H1 (cell line): Measurements from ENCODE around the gene NUDT19.

Source experiments
- EGR1 ChIP-seq: IDR thresholded peaks from 2 replicates; pipeline ENCODE4 v1.6.1; 2011; ENCODE audit warnings: low read depth, low read length, borderline replicate concordance
- EP300 ChIP-seq, 2 experiments: IDR thresholded peaks; 1 replicate in 1 of 2; 2 replicates in 1 of 2; pipeline ENCODE4 v1.6.1; 2011 to 2012; ENCODE audit warnings: low read depth in 2 of 2, low read length in 2 of 2, mild to moderate bottlenecking in 2 of 2, borderline replicate concordance in 1 of 2, inconsistent platforms in 1 of 2, moderate library complexity in 1 of 2
- GABPA ChIP-seq: IDR thresholded peaks from 2 replicates; pipeline ENCODE4 v1.6.1; 2011; ENCODE audit warnings: mild to moderate bottlenecking, low read length, moderate library complexity, borderline replicate concordance; ENCODE audit not compliant: insufficient read depth
- NANOG ChIP-seq: IDR thresholded peaks from 2 replicates; pipeline ENCODE4 v1.6.1; 2011; ENCODE audit warnings: low read length, low read depth, mild to moderate bottlenecking, inconsistent platforms; ENCODE audit not compliant: insufficient read depth, poor library complexity, severe bottlenecking
- POLR2A ChIP-seq, 2 experiments: IDR thresholded peaks; 1 replicate in 1 of 2; 2 replicates in 1 of 2; pipeline ENCODE4 v1.6.1; 2011; ENCODE audit warnings: low read depth in 2 of 2, low read length in 2 of 2, mild to moderate bottlenecking in 2 of 2; ENCODE audit errors: control extremely low read depth in 1 of 2
- POLR2AphosphoS5 ChIP-seq: IDR thresholded peaks from 2 replicates; pipeline ENCODE4 v1.6.1; 2011; ENCODE audit warnings: low read depth, low read length
- SAP30 ChIP-seq: fragments of 300-600 bp; sonication (generic); IDR thresholded peaks from 2 replicates; pipeline ENCODE4 v1.7.1; 2012; ENCODE audit warnings: low read length, moderate library complexity, mild to moderate bottlenecking, inconsistent platforms; ENCODE audit not compliant: insufficient read depth, insufficient replicate concordance
- SRF ChIP-seq: IDR thresholded peaks from 2 replicates; pipeline ENCODE4 v1.6.1; 2011; ENCODE audit warnings: mild to moderate bottlenecking, low read depth, low read length, moderate library complexity
- TCF12 ChIP-seq: IDR thresholded peaks from 2 replicates; pipeline ENCODE4 v1.6.1; 2011; ENCODE audit warnings: low read depth, mild to moderate bottlenecking, low read length
- TEAD4 ChIP-seq: IDR thresholded peaks from 2 replicates; pipeline ENCODE4 v1.6.1; 2012; ENCODE audit warnings: low read depth, low read length, inconsistent platforms, mixed read lengths
- YY1 ChIP-seq: IDR thresholded peaks from 2 replicates; pipeline ENCODE4 v1.6.1; 2011; ENCODE audit warnings: low read depth, mild to moderate bottlenecking, low read length
- TF ChIP-seq, protein P1 (sequence below): IDR thresholded peaks from 2 replicates; pipeline ENCODE4 v1.6.1; 2011; ENCODE audit warnings: low read depth, mild to moderate bottlenecking, low read length; ENCODE audit not compliant: insufficient read depth
- TF ChIP-seq, protein P2 (sequence below), 3 experiments: IDR thresholded peaks; 1 replicate in 2 of 3; 2 replicates in 1 of 3; pipeline versions ENCODE4 v1.5.1 to v1.6.1; 2011; ENCODE audit warnings: low read length in 3 of 3, mild to moderate bottlenecking in 3 of 3, inconsistent platforms in 2 of 3, low read depth in 1 of 3, moderate library complexity in 1 of 3; ENCODE audit not compliant: insufficient read depth in 1 of 3; ENCODE audit errors: control extremely low read depth in 1 of 3

DNA sequence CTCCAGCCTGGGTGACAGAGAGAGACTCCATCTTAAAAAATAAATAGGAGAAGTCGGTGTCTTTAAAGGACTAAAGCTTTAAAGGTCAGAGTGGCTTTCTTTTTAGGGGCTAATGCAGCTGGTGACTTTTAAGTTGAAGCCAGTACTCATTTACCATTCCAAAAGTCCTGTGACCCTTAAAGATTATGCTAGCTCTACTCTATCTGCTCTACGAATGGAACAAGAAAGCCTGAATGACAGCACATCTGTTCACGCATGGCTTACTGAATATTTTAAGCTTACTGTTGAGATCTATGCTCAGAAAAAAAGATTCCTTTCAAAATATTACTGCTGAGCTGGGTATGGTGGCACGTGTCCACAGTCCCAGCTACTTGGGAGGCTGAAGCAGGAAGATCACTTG is 44.3 kb downstream of the NUDT19 start:
- TF ChIP-seq SAP30, result no peak
- TF ChIP-seq EP300 (IDR thresholded peaks at IDR 0.05; ENCODE audit: borderline replicate concordance in 1 of 2, low read depth in 2 of 2, low read length in 2 of 2), result no peak
- TF ChIP-seq POLR2A (IDR thresholded peaks at IDR 0.05; ENCODE audit: control extremely low read depth in 1 of 2, low read depth in 2 of 2, low read length in 2 of 2), result no peak
- TF ChIP-seq TCF12, result no peak
- TF ChIP-seq, protein P1, sequence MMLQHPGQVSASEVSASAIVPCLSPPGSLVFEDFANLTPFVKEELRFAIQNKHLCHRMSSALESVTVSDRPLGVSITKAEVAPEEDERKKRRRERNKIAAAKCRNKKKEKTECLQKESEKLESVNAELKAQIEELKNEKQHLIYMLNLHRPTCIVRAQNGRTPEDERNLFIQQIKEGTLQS, result no peak
- TF ChIP-seq SRF, result no peak
- TF ChIP-seq EGR1, result no peak
- TF ChIP-seq, protein P2, sequence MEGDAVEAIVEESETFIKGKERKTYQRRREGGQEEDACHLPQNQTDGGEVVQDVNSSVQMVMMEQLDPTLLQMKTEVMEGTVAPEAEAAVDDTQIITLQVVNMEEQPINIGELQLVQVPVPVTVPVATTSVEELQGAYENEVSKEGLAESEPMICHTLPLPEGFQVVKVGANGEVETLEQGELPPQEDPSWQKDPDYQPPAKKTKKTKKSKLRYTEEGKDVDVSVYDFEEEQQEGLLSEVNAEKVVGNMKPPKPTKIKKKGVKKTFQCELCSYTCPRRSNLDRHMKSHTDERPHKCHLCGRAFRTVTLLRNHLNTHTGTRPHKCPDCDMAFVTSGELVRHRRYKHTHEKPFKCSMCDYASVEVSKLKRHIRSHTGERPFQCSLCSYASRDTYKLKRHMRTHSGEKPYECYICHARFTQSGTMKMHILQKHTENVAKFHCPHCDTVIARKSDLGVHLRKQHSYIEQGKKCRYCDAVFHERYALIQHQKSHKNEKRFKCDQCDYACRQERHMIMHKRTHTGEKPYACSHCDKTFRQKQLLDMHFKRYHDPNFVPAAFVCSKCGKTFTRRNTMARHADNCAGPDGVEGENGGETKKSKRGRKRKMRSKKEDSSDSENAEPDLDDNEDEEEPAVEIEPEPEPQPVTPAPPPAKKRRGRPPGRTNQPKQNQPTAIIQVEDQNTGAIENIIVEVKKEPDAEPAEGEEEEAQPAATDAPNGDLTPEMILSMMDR (IDR thresholded peaks at IDR 0.05; ENCODE audit: control extremely low read depth in 1 of 3, insufficient read depth in 1 of 3, low read depth in 1 of 3, low read length in 3 of 3), result no peak
- TF ChIP-seq POLR2AphosphoS5, result no peak
- TF ChIP-seq TEAD4, result no peak
- no peak for TF ChIP-seq YY1
- no peak for TF ChIP-seq NANOG
- TF ChIP-seq GABPA, result no peak
